AG04450 (cell line): ENCODE results near the gene TMEM220. TPM values are rescaled to one million over a fixed set of nuclear protein-coding genes. Genes with fewer than 3 reads are reported as not detected.
A peak's percentile ranks its signal among the peaks of the same experiment; 100 is the strongest.
"Not testable (repeated sequence)": the region's sequence is repeated elsewhere in the genome, so short reads cannot be mapped to it uniquely, and the experiment has no call there.

Experiments used
- CTCF ChIA-PET: fragments of 300-600, 350-600 bp; formaldehyde crosslinking; extraction: SDS; loops from one replicate; lab custom pipeline; 2022; ENCODE audit warnings: antibody characterized with exemption, inconsistent platforms; lab: Charles Lee
- POLR2A ChIA-PET: fragments of 350-600 bp; formaldehyde crosslinking; extraction: SDS; loops from one replicate; lab custom pipeline; 2021; ENCODE audit warnings: antibody characterized with exemption, inconsistent platforms; lab: Yijun Ruan, JAX
- DNase-seq: peaks from one replicate; pipeline ENCODE4 v3.0.0-alpha.2; 2011; ENCODE audit warnings: low read depth, low spot score
- H3K27ac ChIP-seq: one replicate; pipeline ENCODE4 v1.5.1; 2012; ENCODE audit warnings: low read depth, low read length, control low read depth
- H3K27me3 ChIP-seq: one replicate; pipeline ENCODE4 v1.6.0; 2012; ENCODE audit warnings: low read length; ENCODE audit not compliant: control insufficient read depth, insufficient read depth
- H3K4me3 ChIP-seq: 2 replicates; pipeline ENCODE4 v1.5.1; 2011; ENCODE audit warnings: mild to moderate bottlenecking, low read depth, low read length, control low read depth
- H3K9me3 ChIP-seq: 2 replicates; pipeline ENCODE4 v1.5.1; 2012; ENCODE audit warnings: low read length; ENCODE audit not compliant: control insufficient read depth, insufficient read depth
- CTCF ChIP-seq: IDR thresholded peaks from 2 replicates; pipeline ENCODE4 v1.5.1; 2011; ENCODE audit warnings: low read depth, low read length, control low read depth, inconsistent platforms
- polyA plus RNA-seq: library from polyadenylated mRNA; depleted of rRNA; stranded (reverse); fragments of >200 nt; gene quantifications from 2 replicates; pipeline ENCODE4 v1.2.3, GENCODE V29; 2011

TMEM220 gene
- polyA plus RNA-seq, 1 experiment: 6.1 TPM

DNA sequence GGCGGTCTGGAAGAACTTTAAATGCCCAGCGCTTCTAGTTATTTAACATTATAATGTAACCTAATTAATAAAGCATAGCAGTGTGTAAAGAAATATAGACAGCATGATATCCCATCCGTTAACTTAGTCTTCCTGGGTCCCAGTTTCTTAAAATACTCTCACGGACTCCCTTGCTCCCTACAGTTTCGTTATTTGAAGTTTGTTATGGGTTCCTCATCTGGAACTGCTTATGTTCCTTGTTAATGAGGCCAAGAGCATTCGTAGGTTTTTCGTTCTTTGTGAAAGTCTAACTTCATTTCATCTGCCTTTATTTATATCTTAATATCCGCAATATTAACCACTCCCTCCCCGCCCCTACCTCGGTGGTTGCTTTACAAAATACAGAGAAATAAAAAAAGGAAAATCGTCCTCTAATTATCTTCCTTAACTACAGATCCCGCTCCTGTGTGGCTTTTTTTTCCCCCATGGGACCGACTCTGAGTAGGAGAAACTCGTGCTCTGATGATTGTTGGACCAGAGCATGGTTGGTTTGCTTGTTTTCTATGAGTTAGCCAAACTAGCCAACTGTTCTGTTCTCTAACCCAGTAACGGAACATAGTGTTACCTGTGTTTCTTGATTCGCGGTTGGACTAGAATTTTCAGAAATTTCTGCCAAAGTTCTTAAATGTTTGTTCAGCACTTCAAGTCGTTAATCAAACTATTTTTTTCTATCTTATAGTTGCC lies 31.6 kb downstream of the TMEM220 start:
- TF ChIP-seq CTCF: no peak
- H3K27me3 ChIP-seq: no peaks in the 10 kb centered on the region
- POLR2A ChIA-PET: no interaction called here
- DNase-seq: no peak
- peaks cover 4% of the 10 kb centered on the region; the same call in 1 of the 2 replicates for H3K9me3 ChIP-seq
- CTCF ChIA-PET: no interaction called here
- peak overlapping the region; percentile 91 for H3K27ac ChIP-seq
- peak overlapping the region; percentile 91 for H3K4me3 ChIP-seq

GRCh38 chr17:10697092-10698081 lies 32.4 kb downstream of the TMEM220 start, which contains the start of the genes ADPRM and SCO1:
ADPRM (plus strand) TSS chr17:10697594; CDS start chr17:10704927, 7,333 bp downstream.
SCO1 (minus strand) TSS chr17:10697533; CDS start chr17:10697507, 26 bp downstream.
- H3K9me3 ChIP-seq: peaks cover 4% of the 10 kb centered on the region; the same call in 1 of the 2 replicates
- peak; percentile 80 for DNase-seq
- ChIA-PET CTCF (interaction anchor here (1.5 to 4.5 kb wide), 4 partner anchors 13 to 51 kb away, joined by 7 to 22 read pairs (median 11); partner anchors contain the start of gene TMEM220), POLR2A (interaction anchor here (0.7 kb wide), 1 partner anchor 15 kb away, joined by 3 read pairs; no protein-coding TSS in a partner anchor)
- H3K4me3 ChIP-seq: peak within 1 kb of the TSS; percentile 91
- H3K27me3 ChIP-seq: no peaks in the 10 kb centered on the region
- peak; percentile 56 for TF ChIP-seq CTCF
- H3K27ac ChIP-seq: peak within 1 kb of the TSS; percentile 91

GRCh38 chr17:10695875-10696407 lies 33.9 kb downstream of the TMEM220 start:
- POLR2A ChIA-PET, H3K9me3 ChIP-seq, H3K27me3 ChIP-seq, H3K27ac ChIP-seq, DNase-seq: not testable (repeated sequence)
- H3K4me3 ChIP-seq: peak overlapping the region; percentile 91
- CTCF ChIA-PET: interaction anchor here (0.5 to 4.5 kb wide), 10 partner anchors 11 to 498 kb away, joined by 3 to 22 read pairs (median 4); partner anchors contain the start of genes GAS7 and TMEM220

DNA sequence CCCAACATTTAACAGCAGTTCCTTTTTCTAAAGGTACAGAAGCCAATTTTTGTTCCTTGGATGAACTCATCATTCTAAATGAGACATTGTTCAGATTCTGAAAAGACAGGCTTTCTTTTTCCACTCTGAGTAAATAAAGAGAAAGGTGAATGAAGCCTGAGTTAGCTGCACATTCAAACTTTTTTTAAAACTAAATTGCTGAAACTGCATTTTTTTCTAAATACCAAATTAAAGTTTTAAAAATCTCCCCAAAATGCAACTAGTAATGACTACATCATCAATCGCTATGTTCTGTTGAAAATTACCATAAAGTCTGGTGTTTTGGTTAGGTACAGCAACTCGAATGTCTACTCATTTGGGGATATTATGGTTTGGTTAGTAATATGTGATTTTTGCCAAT lies 42.3 kb downstream of the TMEM220 start:
- Histone ChIP-seq H3K27ac (no peak overlapping the region), H3K27me3 (no peaks in the 10 kb centered on the region), H3K4me3 (no peak overlapping the region), H3K9me3 (no peaks in the 10 kb centered on the region)
- POLR2A ChIA-PET: no interaction called here
- no peak for DNase-seq
- no peak for TF ChIP-seq CTCF
- CTCF ChIA-PET: interaction anchor here (0.6 to 1.3 kb wide), 3 partner anchors 41 to 43 kb away, joined by 3 to 4 read pairs (median 3); partner anchors contain the start of gene TMEM220

- TF ChIP-seq CTCF: peak; percentile 54
- ChIA-PET POLR2A (no interaction called here), CTCF (interaction anchor here (0.6 to 3.4 kb wide), 14 partner anchors 11 to 162 kb away, joined by 3 to 38 read pairs (median 4); no protein-coding TSS in a partner anchor)
- Histone ChIP-seq H3K4me3 (no peak overlapping the region), H3K27me3 (no peaks in the 10 kb centered on the region), H3K9me3 (no peaks in the 10 kb centered on the region), H3K27ac (no peak overlapping the region)
- no peak for DNase-seq
Observed at GRCh38 chr17:10683853-10684252, 46.0 kb downstream of the TMEM220 start.
